Stimulated activated CD8-positive, alpha-beta memory T cell treated with anti-CD3 and anti-CD28 coated beads, Interleukin-7, amount 100 ng/mL, for 1 hour (primary cell): ENCODE data around the gene CDKN1B.

ENCODE experiments used
- DNase-seq, 2 donors: peaks; one replicate each; pipeline ENCODE4 v3.0.0-alpha.2; 2020; ENCODE audit warnings: low read depth in 2 of 2

CDKN1B gene

DNA sequence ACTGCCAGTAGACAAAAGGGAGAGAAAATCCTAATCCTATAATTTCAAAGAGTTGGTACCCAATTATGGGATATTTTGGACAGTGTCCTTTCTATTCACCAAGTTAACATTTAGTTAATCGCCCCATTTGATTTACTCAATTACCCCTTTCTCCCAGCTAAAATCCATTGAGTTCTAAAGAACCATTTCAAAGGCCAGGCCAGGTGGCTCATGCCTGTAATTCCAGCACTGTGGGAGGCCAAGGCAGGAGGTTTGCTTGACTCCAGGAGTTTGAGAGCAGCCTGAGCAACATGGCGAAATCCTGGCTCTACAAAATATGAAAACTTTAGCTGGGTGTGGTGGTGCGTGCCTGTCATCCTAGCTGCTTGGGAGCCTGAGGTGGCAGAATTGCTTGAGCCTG lies 15.7 kb upstream of the CDKN1B start:
- DNase-seq, result no peak

DNA sequence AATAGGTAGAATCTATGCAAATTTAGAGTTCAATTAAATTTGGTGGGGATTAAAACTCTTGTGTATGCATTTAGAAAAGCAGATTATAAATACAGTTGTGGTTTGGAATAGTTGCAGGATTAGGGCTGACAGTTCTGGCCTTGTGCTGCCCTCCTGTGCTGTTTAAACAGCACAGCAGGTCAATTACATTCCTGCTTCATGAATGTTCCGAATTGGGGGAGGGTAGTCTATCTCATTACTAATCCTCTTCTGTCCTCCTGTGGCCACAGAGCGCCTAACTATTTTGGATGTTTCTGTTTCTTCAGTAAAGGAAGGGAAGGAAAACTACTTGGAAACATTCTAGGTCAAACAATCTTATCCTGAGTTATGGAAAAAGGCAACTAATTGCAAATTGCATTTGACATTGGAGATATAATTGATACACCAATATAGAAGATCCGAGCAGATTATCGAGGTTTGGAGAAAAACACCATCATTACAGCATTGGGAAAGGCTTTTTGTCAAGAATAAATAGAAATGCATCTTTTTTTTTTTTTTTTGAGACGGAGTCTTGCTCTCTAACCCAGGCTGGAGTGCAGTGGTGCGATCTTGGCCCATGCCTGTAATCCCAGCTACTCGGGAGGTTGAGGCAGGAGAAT lies 12.5 kb upstream of the CDKN1B start:
- no peak for DNase-seq

DNA sequence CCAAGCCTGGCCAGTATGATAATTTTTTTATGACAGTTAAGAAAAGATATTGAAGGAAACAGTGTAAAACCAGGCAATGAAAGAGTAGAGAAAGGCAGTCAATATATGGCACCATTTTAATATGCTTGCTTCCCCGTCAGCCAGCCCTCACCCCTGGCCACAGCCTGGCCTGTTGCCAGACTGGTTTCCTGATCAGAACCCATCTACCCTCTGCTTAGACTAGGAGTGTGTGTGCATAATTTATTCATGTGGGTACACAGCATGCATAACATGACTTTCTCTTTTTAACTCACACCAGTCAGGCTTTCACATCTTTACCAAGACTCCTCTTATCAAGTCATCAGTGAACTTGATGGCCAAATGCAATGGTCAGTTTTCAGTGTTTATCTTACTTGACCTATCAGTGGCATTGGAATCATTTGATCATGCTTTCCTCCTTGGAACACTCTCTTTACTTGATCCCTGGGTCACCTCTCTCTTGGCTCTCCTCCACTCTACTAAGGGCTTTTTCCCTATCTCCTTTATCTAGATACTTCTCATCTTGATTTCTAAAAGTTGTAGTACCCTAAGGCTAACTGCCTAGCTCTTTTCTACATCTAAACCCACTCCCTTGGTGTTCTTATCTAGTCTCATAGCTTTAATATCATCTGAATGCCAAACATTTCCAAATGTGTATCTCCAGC lies 11.2 kb upstream of the CDKN1B start:
- peak in 1 of 2 donors; percentile 42 for DNase-seq

DNA sequence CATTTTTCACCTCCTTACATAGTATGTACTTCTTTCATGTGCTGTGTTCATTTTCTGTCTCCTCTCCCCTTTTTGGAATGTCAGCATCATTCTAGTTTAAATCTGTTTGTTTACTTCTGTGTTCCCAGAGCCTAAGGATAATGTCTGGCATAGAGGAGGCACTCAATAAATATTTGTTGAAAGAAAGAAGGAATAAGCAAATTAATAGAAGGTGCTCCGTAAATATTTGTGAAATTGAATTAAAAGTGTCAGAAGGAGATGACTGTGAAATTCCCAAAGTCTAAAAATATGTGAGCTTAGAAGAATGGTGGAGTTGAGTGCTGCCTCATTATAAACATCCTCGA lies 3.3 kb upstream of the CDKN1B start:
- no peak for DNase-seq

DNA sequence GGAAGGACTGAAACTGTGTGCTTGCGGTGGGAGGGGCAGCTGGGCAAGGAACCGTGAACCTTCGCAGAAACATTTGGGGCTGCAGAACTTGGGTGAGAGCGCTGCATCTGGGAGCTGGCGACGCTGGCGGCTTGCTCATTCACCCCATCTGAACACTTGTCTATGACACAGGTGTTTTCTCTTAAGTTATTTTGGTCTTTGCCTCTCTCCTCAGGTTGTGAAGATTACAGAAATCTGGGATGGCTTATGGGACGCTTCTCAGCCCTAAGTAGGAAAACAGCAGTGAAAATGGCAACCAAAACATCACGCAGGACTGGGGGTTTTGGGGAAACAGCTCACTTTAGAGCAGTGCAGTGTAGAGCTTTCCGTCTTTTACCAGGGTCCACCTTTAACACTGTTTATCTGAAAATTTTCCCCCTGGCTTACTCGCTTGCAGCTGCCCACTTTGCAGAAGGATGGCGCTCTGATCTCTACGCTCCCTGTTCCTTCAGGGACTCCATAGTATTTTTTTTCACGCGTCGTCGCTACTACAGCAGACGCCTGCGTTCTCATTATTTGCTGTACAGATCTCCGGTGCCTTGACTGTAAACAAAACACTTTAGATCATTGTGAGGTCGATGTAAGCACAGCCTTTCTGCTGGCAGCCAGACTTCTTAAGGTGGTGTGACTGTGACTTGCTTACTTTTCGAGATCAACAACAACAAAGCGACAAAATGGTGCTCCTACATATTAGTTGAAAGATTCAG lies 2.7 kb upstream of the CDKN1B start:
- no peak for DNase-seq

DNA sequence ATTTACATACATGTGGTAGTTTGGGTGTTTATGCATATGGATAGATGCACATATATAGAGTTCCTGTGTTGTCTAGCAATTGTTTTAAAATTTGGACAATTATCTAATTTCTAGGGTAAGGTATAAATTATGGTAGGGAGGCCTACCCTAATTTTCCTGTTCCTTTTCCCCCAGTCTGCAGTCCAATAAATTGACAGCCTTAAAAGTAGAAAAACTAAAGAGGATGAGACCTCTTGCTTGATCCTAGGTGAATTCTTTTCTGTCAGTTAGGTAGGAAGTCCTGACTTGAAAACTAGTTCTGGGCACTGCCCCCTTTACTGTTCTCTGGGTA lies 2.1 kb upstream of the CDKN1B start:
- no peak for DNase-seq

DNA sequence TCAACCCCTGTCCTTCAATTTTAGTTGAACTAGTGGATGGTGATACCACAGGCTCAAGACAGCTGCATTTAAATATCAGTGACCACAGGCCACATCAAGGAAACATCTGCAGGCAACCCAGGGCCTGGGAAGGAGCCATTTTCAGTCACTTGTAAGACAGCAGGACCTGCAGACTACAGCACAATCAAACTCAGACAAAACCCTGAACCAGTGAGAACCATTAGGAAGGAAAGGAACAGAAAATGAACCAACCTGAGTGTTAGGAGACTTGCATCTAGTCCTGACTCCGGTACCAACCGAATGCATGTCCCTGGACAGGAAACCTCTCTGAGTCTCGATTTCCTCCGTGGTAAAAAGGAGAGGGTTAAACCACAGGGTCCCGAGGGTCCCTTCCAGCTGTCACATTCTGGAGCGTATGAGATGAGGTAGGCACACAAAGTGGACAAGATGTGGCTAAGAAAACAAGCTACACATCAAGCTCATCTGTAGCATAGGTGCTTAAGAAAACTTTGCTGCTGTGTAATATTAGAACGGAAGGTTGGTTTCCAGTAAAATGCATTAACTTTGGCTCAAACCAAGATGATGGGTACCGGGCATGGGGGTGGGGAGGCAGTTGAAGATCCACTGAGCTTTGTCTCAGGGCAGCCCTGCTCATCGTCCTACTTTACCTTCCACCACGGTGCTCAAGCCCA lies 1.6 kb upstream of the CDKN1B start:
- DNase-seq, result no peak

DNA sequence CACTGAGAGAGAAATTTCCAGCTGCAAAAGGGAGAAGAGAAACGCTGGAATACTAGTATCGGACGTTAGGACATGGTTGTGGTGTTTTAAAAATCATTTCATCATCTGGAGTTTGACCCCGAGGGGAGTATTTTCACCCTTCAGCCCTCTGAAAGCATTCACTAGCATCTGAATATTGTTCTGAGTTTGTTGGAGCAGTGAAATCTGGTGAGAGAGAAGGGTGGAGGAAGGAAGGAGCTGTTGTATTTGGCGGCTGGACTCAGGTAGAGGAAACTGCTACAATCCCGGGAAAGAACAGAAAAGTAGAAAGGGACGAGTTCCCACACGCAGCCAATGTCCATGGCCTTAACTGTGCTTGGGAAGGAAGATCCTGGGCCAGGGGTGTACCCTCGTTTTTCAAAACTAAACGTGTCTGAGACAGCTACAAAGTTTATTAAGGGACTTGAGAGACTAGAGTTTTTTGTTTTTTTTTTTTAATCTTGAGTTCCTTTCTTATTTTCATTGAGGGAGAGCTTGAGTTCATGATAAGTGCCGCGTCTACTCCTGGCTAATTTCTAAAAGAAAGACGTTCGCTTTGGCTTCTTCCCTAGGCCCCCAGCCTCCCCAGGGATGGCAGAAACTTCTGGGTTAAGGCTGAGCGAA lies 896 bp upstream of the CDKN1B start:
- DNase-seq, result no peak

DNA sequence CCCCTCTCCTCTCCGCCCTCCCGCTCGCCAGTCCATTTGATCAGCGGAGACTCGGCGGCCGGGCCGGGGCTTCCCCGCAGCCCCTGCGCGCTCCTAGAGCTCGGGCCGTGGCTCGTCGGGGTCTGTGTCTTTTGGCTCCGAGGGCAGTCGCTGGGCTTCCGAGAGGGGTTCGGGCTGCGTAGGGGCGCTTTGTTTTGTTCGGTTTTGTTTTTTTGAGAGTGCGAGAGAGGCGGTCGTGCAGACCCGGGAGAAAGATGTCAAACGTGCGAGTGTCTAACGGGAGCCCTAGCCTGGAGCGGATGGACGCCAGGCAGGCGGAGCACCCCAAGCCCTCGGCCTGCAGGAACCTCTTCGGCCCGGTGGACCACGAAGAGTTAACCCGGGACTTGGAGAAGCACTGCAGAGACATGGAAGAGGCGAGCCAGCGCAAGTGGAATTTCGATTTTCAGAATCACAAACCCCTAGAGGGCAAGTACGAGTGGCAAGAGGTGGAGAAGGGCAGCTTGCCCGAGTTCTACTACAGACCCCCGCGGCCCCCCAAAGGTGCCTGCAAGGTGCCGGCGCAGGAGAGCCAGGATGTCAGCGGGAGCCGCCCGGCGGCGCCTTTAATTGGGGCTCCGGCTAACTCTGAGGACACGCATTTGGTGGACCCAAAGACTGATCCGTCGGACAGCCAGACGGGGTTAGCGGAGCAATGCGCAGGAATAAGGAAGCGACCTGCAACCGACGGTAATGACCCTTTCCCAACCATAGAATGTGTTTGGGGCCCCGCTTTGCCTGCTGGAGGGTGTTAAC lies 615 bp downstream of the CDKN1B start:
- no peak for DNase-seq

DNA sequence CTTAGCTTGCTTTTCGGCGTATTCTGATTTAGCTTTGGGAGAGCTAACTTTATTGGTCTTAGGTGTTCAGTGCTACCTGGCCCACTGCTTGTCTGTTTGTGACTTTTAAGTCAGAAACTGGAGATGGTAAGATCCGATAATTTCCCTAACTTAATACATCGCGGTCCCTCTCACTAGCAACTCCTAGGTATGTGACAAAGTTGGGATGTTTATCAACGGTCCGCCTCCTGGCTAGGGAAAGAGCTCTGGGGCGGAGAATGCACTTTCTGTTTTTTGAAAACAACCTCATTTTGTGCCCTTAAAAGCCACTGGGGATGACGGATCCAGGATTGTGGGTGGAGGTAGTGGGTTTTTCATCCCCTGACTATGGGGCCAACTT lies 1.2 kb downstream of the CDKN1B start:
- DNase-seq, result no peak

DNA sequence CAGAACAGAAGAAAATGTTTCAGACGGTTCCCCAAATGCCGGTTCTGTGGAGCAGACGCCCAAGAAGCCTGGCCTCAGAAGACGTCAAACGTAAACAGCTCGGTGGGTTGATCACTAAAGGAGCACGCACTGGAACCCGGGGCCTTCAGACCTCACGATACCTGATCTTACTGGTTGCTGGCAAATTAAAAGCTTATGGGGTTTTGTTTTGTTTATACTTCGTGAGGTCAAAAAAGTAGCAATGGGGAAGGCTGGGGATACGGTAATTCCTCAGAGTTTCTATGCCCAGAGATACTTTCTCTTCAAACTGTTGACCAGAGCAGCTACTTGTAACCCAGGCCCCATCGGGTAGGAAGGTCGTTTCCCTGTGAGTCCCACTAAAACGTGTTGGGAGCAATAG lies 1.7 kb downstream of the CDKN1B start:
- DNase-seq, result no peak

DNA sequence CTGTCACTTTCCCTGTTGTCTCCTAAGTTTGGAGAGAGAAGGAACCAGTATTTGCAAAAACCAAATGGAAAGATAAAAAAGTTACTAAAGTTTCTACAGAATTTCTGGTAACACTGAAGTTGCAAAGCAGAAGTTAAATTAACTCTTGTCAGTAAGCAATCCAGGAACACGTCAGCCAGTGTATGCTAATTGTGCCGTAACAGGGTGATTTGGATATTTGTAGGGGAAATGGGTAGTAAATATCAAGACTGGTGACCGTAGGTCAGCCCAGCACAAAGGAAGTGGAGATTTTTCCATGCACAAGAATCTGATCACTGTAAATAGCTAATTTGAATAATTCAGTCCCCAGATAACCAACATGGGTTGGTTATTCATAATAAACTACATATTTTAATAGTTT lies 2.3 kb downstream of the CDKN1B start:
- no peak for DNase-seq

DNA sequence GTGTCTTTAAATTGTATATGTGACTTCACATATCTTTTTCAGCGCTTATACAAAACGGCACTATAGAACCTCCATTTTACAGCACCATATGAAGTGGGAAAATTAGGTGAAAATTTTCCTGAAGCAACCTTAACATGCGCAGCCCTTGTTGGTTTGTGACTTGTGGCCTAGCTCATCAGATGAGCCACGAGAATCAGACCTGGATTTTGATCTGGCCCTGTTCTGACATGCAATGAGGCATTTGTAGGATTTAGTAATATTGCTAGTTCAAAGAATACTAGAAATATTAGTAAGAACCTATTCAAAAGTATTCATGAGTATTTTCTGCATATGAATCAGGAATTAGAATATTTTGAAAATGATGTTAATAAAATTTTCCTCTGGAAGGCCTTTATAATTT lies 2.9 kb downstream of the CDKN1B start:
- DNase-seq, result no peak

DNA sequence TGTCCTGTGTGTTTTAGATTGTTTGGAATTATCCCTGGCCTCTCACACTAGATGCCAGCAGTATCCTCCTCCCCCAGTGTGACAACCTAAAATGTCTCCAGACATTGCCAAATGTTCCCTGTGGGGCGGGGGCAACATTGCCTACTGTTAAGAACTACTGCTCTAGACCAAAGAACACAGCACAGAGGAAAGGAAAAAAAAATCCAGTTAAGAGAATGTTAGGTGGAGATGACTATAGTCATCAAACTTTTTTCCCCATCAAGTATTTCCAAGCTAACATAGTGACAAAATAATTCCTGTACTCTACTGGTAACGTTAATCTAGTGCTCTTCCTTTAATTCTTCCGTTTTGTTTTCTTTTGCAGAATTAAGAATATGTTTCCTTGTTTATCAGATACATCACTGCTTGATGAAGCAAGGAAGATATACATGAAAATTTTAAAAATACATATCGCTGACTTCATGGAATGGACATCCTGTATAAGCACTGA lies 3.5 kb downstream of the CDKN1B start:
- DNase-seq, result no peak

DNA sequence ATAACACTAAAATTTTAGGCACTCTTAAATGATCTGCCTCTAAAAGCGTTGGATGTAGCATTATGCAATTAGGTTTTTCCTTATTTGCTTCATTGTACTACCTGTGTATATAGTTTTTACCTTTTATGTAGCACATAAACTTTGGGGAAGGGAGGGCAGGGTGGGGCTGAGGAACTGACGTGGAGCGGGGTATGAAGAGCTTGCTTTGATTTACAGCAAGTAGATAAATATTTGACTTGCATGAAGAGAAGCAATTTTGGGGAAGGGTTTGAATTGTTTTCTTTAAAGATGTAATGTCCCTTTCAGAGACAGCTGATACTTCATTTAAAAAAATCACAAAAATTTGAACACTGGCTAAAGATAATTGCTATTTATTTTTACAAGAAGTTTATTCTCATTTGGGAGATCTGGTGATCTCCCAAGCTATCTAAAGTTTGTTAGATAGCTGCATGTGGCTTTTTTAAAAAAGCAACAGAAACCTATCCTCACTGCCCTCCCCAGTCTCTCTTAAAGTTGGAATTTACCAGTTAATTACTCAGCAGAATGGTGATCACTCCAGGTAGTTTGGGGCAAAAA lies 4.1 kb downstream of the CDKN1B start:
- DNase-seq, result no peak

DNA sequence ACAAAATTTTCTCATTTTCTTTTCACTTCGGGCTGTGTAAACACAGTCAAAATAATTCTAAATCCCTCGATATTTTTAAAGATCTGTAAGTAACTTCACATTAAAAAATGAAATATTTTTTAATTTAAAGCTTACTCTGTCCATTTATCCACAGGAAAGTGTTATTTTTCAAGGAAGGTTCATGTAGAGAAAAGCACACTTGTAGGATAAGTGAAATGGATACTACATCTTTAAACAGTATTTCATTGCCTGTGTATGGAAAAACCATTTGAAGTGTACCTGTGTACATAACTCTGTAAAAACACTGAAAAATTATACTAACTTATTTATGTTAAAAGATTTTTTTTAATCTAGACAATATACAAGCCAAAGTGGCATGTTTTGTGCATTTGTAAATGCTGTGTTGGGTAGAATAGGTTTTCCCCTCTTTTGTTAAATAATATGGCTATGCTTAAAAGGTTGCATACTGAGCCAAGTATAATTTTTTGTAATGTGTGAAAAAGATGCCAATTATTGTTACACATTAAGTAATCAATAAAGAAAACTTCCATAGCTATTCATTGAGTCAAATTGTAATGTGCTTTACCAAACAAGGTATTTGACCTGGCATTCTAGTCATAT lies 4.8 kb downstream of the CDKN1B start:
- DNase-seq, result no peak

DNA sequence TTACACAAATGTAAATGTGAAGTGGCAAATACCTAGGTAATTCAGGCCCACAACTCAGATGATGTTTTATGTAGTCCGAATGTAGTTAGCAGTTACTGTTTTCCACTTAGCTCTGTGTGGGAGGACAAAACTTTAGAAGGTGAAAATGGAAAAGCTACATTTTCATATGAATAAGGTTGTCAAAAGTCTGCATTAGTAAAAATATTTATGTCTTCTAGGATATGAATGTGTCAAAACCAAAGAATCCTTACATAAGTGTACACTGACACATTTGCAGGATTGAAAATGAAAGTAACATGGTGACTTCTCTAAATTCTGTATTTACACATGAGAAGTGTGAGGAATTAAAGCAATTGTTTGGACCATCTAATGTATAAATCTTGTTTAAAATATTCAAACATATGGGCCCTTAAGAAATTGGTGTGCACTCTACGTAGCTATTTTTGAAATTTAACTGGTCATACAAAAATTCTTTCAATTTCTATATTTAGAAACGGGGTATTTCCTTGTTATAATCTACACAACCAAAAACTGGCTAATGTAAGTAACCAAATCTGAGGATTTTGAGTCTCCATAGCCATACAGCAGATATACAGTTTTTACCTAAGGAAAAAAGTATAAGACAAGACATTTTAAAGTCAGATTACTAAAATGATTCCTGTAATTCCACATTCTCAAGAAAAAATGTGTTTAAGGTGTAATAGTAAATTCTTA lies 5.4 kb downstream of the CDKN1B start:
- no peak for DNase-seq

DNA sequence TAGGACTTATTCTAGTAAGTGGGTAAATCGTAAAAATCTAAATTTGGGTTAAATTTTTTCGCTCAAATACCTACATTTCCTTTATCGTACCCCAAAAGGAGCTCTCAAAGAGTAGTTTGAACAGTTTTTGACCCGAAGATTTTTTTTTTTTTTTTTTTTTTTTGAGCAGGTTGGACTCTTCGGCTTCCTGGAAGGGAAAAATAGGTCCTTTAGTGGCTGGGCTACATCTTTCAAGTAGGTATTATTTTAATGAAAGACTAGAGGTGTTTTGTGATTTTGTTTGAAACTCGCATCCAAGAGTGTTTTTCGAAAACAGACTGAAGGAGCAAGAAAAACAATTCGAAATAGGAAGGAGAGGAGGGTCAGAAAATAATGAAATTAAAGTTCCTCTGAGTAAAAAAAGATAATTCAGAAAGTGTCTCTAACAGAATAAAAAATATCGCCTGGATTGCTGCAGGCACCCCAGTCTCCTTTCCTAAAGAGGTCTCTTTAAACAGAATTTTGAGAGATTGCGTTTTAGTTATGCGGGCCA lies 6.0 kb downstream of the CDKN1B start:
- no peak for DNase-seq

DNA sequence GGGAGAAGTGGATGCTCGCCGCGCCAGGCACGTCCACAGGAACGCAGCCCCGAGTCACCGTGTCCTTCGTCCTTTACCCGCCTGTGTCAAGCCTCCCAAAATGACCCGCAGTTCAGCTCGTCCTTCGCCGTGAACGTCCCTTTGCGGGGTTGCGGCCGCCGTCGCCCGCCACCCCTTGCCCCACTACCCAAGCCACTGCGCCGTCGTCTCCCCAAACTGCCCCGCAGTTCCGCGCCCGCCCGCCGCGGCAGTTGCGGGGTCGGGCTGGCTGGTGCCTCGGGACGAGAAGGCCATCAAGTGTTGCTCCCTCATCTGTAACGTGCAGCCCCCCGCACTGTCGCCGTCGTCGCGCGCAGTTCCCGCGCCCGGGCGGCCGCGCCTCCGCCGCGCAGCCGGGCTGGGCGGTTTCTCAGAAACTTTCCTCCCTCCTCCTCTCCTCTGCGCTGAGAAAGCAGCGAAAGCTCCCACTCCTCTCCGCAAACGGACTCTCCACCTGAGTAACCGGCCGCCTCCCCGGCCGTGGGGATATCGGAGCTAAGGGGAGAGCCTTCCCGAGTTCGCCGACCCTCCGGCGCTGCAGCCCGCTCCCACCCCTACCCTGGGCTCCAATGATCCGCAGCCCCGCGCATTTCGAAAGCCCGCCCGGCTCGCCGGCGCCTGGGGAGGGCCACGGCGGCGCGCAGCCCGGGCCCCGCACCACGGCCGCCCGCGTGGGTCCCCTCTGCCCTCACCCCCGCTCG lies 6.7 kb downstream of the CDKN1B start:
- DNase-seq, result no peak
